Esophagus squamous epithelium (tissue), 5 donors: Measurements from ENCODE around the gene AUTS2. TPM values are rescaled to one million over a fixed set of nuclear protein-coding genes. Genes with fewer than 3 reads are reported as not detected.

ENCODE experiments used
- DNase-seq: peaks from one replicate; lab custom pipeline; 2025; lab: John Stamatoyannopoulos, UW
- H3K27ac ChIP-seq, 4 donors: fragments of 200-600 bp; sonication (generic); one replicate each; pipeline ENCODE4 v1.5.1; 2016 to 2019; ENCODE audit warnings: mild to moderate bottlenecking in 1 of 4
- H3K27me3 ChIP-seq, 4 donors: fragments of 200-600 bp; sonication (generic); 1 replicate in 3 of 4; 2 replicates in 1 of 4; pipeline versions ENCODE4 v1.5.1 to v1.6.0; 2017 to 2021; ENCODE audit warnings: antibody characterized with exemption in 1 of 4
- H3K36me3 ChIP-seq, 3 donors: fragments of 200-600 bp; sonication (generic); one replicate each; pipeline ENCODE4 v1.5.1; 2016 to 2019
- H3K4me1 ChIP-seq, 3 donors: fragments of 200-600 bp; sonication (generic); one replicate each; pipeline ENCODE4 v1.5.1; 2017 to 2019
- H3K4me3 ChIP-seq, 4 donors: fragments of 200-600 bp; sonication (generic); 1 replicate in 3 of 4; 2 replicates in 1 of 4; pipeline ENCODE4 v1.5.1; 2016 to 2019; ENCODE audit warnings: mild to moderate bottlenecking in 2 of 4, moderate library complexity in 1 of 4
- H3K9me3 ChIP-seq, 3 donors: fragments of 200-600 bp; sonication (generic); one replicate each; pipeline ENCODE4 v1.5.1; 2016 to 2019
- POLR2A ChIP-seq, 4 donors: fragments of 450-650 bp; IDR thresholded peaks; one replicate each; pipeline ENCODE4 v1.6.1; 2017; ENCODE audit warnings: antibody characterized with exemption in 4 of 4, mild to moderate bottlenecking in 4 of 4, moderate library complexity in 3 of 4
- WGBS, 2 donors: methylation state at CpG; one replicate each; pipeline ENCODE4 v1.1.5; 2018; 5-methylcytosine and 5-hydroxymethylcytosine counted together
- intact Hi-C: fragments of 100-400 bp; cut with DNase I; formaldehyde crosslinking; loops from one replicate; pipeline ENCODE4 v1.15.0; 2022
- total RNA-seq, 4 donors: library from RNA; depleted of rRNA; stranded (reverse); fragments of >200 nt; gene quantifications; one replicate each; pipeline ENCODE4 v1.1.0, GENCODE V29; 2016
- TF ChIP-seq, protein P1 (sequence below), 6 experiments: fragments of 450-650 bp in 4 of 6; fragments of 200-600 bp in 2 of 6; sonication (generic) in 2 of 6; IDR thresholded peaks; one replicate each; pipeline ENCODE4 v1.5.1; 2016 to 2019; ENCODE audit warnings: antibody characterized with exemption in 6 of 6, mild to moderate bottlenecking in 4 of 6, moderate library complexity in 4 of 6
- donor health status: DM: yes; HTN: yes; CAD: no.

The AUTS2 gene
- total RNA-seq, 4 donors from 2014 or later: 9.5 to 36.2 (median 23.0) TPM

DNA sequence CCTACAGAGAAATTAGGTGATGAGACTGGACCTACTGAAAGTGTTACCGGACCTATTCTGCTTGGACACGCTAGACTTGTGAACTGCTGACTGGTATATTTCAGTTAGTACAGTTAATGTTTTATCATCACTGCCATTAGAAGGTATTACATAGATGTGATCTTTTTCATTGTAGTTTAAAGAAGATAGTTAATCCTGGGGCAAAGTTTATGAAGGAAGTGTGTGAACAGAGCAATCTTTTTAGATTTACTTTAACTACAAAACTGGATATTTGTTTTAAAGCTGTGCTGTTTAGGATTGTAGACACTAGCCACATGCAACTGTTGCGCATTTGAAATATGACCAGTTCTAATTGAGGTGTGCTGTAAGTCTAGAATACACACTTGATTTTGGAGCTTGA, 446.7 kb downstream of the AUTS2 start:
- Histone ChIP-seq H3K27ac (no peak overlapping the region), H3K4me3 (no peak overlapping the region), H3K36me3 (no peaks in the 10 kb centered on the region), H3K9me3 (no peaks in the 10 kb centered on the region), H3K4me1 (peaks cover 0 to 8% (median 0%) of the 10 kb centered on the region in 3 donors), H3K27me3 (no peaks in the 10 kb centered on the region)
- DNase-seq: no peak
- intact Hi-C loops: no loop called here
- 96 to 97% methylated on average over 3 of the region's 3 CpGs for WGBS, 2 donors
- TF ChIP-seq, protein P1, sequence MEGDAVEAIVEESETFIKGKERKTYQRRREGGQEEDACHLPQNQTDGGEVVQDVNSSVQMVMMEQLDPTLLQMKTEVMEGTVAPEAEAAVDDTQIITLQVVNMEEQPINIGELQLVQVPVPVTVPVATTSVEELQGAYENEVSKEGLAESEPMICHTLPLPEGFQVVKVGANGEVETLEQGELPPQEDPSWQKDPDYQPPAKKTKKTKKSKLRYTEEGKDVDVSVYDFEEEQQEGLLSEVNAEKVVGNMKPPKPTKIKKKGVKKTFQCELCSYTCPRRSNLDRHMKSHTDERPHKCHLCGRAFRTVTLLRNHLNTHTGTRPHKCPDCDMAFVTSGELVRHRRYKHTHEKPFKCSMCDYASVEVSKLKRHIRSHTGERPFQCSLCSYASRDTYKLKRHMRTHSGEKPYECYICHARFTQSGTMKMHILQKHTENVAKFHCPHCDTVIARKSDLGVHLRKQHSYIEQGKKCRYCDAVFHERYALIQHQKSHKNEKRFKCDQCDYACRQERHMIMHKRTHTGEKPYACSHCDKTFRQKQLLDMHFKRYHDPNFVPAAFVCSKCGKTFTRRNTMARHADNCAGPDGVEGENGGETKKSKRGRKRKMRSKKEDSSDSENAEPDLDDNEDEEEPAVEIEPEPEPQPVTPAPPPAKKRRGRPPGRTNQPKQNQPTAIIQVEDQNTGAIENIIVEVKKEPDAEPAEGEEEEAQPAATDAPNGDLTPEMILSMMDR (IDR thresholded peaks at IDR 0.05): no peak
- TF ChIP-seq POLR2A (IDR thresholded peaks at IDR 0.05): no peak

DNA sequence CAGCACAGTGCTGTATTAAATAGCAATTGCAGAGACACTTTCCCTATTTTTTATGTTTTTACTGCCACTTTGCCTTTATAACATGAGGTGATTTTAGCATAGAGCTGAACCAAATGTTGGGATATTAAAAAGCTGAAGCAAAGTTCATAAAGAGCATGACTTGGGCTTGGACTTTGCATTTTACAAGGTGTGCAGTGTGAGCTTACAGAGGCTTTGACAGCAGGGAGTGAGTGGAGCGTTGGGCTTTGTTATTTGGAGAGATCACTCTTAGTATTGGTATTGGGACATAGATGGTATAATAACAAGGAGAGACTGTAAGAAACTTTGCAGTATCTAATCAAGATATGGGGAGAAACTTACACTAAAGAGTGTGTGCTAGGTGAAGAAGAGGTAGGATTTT, 449.1 kb downstream of the AUTS2 start:
- H3K4me1 ChIP-seq: peaks cover 0 to 8% (median 0%) of the 10 kb centered on the region in 3 donors
- H3K27me3 ChIP-seq: no peaks in the 10 kb centered on the region
- WGBS, 2 donors: 95 to 100% methylated on average over 1 of the region's 1 CpG
- intact Hi-C loops: no loop called here
- H3K9me3 ChIP-seq: no peaks in the 10 kb centered on the region
- no peak for DNase-seq
- no peak for TF ChIP-seq POLR2A (IDR thresholded peaks at IDR 0.05)
- TF ChIP-seq, protein P1 (IDR thresholded peaks at IDR 0.05): no peak
- no peak overlapping the region for H3K4me3 ChIP-seq
- no peak overlapping the region for H3K27ac ChIP-seq
- no peaks in the 10 kb centered on the region for H3K36me3 ChIP-seq

DNA sequence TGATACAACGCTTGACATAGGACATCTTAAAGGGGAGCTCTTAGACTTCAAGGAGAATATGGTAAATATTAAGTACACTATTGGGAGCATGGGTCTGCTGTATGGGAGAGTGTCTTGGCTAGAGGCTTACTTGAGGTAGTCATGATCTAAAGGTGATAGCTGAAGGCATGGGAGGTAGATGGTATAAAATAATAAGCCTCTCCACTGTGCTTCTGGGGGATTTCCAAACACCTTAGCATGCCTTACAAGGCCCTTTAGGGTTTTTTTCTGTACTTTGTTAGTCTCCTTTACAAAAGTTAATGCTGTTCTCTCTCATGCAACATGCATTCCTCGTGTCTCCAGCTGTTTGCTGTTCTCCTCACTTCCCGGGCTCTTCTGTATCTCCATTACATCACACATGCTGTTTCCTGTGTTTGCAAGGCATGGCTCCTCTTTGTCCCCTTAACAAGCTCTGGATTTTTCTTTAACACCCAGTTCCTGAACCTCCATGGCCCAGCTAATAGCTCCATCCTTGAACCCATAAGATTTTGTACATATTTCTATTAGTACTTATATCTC, 449.7 kb downstream of the AUTS2 start:
- TF ChIP-seq, protein P1 (IDR thresholded peaks at IDR 0.05): no peak
- TF ChIP-seq POLR2A (IDR thresholded peaks at IDR 0.05): no peak
- Histone ChIP-seq H3K9me3 (no peaks in the 10 kb centered on the region), H3K36me3 (no peaks in the 10 kb centered on the region), H3K4me3 (no peak overlapping the region), H3K27ac (no peak overlapping the region), H3K4me1 (peaks cover 0 to 8% (median 4%) of the 10 kb centered on the region in 3 donors), H3K27me3 (no peaks in the 10 kb centered on the region)
- 59 to 60% methylated on average over 3 of the region's 3 CpGs for WGBS, 2 donors
- intact Hi-C loops: no loop called here
- no peak for DNase-seq

DNA sequence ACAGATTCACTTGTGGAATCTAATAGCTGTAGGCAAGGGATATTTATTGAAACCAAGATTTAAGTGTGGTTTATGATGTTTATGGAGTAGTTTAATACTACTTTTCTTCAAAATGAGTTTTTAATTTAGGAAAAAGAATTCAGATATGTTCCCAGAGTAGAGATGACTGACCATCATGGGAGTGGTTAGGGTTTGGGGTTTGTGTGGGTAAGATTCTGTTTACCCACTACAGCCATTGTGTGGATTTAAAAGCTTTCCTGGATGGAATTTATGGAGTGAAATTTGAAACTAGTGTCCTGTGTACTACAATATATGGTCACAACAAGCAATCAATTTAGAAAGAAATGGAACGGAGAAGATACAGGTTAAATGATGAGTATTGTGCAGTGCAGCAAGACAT, 453.5 kb downstream of the AUTS2 start:
- Histone ChIP-seq H3K36me3 (no peaks in the 10 kb centered on the region), H3K27ac (no peak overlapping the region), H3K4me3 (no peak overlapping the region), H3K27me3 (no peaks in the 10 kb centered on the region), H3K4me1 (peaks cover 0 to 7% (median 4%) of the 10 kb centered on the region in 3 donors), H3K9me3 (no peaks in the 10 kb centered on the region)
- WGBS, 2 donors: 84 to 94% methylated on average over 1 of the region's 1 CpG
- DNase-seq: no peak
- intact Hi-C loops: no loop called here
- no peak for TF ChIP-seq POLR2A (IDR thresholded peaks at IDR 0.05)
- TF ChIP-seq, protein P1 (IDR thresholded peaks at IDR 0.05): no peak

DNA sequence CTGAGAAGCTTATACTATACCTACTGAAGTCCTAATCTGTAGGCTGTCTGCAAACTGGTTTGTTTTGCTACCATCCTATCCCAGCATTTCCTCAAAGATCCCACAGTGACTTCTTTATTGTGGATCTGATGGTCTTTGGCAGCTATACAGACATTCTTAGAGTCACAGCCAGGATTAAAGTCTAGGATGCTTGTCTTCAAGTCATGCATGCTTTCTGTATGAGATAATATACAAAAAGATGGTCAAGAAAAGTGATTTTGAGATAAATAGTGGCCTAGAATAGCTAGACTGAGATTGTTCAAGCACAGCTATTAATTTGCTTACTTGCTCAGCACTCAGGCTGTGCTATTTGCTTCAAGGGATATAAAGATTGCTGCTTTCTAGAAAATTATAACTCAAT, 454.4 kb downstream of the AUTS2 start:
- H3K9me3 ChIP-seq: no peaks in the 10 kb centered on the region
- no peak overlapping the region for H3K27ac ChIP-seq
- TF ChIP-seq, protein P1 (IDR thresholded peaks at IDR 0.05): no peak
- TF ChIP-seq POLR2A (IDR thresholded peaks at IDR 0.05): no peak
- DNase-seq: no peak
- no peaks in the 10 kb centered on the region for H3K27me3 ChIP-seq
- no peak overlapping the region for H3K4me3 ChIP-seq
- H3K4me1 ChIP-seq: peaks cover 0 to 7% (median 4%) of the 10 kb centered on the region in 3 donors
- intact Hi-C loops: no loop called here
- no peaks in the 10 kb centered on the region for H3K36me3 ChIP-seq
